ENCODE data around the gene TRABD.

DNA sequence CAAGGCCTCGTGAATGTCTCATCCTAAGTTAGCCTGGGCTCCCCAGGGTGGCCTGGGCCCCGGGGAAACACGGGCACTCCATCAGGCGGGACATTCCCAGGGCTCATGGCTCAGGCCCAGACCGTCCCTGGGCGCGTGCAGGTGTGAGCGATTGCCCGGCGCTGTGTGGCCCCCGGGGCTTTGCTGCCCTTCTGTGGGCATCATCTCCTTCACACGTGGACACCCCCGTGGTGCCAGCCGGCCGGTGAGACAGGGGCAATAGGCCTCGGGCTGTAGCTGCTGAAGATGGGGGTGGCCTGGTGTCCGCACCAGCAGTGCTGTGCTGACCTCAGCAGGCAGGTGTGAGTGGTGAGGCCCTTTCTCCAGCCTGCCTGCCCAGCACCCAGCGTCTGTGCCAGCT, 10.5 kb downstream of the TRABD start:
- TF ChIP-seq, protein P1, sequence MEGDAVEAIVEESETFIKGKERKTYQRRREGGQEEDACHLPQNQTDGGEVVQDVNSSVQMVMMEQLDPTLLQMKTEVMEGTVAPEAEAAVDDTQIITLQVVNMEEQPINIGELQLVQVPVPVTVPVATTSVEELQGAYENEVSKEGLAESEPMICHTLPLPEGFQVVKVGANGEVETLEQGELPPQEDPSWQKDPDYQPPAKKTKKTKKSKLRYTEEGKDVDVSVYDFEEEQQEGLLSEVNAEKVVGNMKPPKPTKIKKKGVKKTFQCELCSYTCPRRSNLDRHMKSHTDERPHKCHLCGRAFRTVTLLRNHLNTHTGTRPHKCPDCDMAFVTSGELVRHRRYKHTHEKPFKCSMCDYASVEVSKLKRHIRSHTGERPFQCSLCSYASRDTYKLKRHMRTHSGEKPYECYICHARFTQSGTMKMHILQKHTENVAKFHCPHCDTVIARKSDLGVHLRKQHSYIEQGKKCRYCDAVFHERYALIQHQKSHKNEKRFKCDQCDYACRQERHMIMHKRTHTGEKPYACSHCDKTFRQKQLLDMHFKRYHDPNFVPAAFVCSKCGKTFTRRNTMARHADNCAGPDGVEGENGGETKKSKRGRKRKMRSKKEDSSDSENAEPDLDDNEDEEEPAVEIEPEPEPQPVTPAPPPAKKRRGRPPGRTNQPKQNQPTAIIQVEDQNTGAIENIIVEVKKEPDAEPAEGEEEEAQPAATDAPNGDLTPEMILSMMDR (IDR thresholded peaks at IDR 0.05; ENCODE audit: low read length), result no peak
- TF ChIP-seq EZH2 (optimal IDR thresholded peaks at IDR 0.05; ENCODE audit: low read depth, low read length), result no peak
